HG03571 (cell line): ENCODE data around the gene PIGK.

Source experiments
- ATAC-seq: cut with Tn5 transposase; IDR thresholded peaks from one replicate; pipeline ENCODE4 v1.9.1; 2021; ENCODE audit not compliant: unreplicated experiment

The PIGK gene

DNA sequence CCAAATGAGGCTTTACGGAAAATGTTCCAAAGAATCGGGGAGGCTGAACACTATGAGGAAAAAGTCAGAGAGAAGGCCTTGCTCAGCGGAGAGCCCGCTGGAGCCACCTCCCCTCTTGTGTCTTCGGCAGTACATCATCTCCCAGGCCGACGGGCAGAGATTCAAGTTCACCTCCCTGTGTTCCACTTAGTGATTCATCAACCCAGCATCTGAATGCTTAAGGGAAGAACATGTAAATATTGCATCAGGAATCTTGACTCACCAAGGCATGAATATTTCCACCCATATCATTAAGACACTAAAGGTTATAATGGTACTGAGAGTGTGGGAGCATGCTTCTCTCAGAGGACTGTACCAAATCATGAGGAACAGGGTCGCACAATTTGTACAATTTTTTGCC, 179.5 kb downstream of the PIGK start:
- ATAC-seq, result no peak

DNA sequence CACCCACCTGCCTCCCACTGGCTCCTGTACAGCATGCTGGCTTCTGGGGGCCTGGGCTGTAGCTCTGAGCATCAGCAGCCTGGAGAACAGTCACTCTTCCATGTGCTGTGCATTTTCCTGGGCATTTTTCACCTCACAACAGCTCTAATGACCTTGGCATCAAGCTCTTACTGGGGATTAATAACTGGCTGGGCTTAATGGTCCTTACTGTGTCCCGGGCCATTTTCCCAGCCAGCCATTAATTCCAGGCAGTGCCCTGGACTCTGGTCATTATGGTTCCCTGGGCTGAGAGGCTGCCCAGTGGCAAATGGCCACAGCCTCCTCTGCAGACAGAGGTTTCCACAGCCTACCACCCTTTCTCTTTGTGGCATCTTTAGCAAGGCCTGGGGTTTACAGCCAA, 180.1 kb downstream of the PIGK start:
- no peak for ATAC-seq
